Neuronal stem cell (in vitro differentiated cells): Measurements from ENCODE around the gene CKB.

Experiments
- DNase-seq: peaks from one replicate; pipeline ENCODE4 v3.0.0-alpha.2; 2013; ENCODE audit warnings: low spot score
- H2AFZ ChIP-seq: one replicate; pipeline ENCODE4 v1.6.1; 2013; ENCODE audit warnings: mild to moderate bottlenecking, low read length, inconsistent platforms
- H2AK5ac ChIP-seq: 2 replicates; pipeline ENCODE4 v1.6.1; 2013; ENCODE audit warnings: low read depth, mild to moderate bottlenecking, inconsistent platforms, low read length, moderate library complexity, mixed read lengths
- H2BK120ac ChIP-seq: 2 replicates; pipeline ENCODE4 v1.6.1; 2013; ENCODE audit warnings: low read depth, mild to moderate bottlenecking, inconsistent platforms, low read length, moderate library complexity, mixed read lengths
- H2BK12ac ChIP-seq: one replicate; pipeline ENCODE4 v1.6.1; 2013; ENCODE audit warnings: low read length, inconsistent platforms
- H2BK15ac ChIP-seq: 2 replicates; pipeline ENCODE4 v1.6.1; 2013; ENCODE audit warnings: mild to moderate bottlenecking, low read length, inconsistent platforms, mixed read lengths
- H2BK5ac ChIP-seq: one replicate; pipeline ENCODE4 v1.6.1; 2013; ENCODE audit warnings: inconsistent platforms, mild to moderate bottlenecking, low read length, moderate library complexity
- H3K14ac ChIP-seq: one replicate; pipeline ENCODE4 v1.6.1; 2013; ENCODE audit warnings: low read length, inconsistent platforms
- H3K18ac ChIP-seq: 2 replicates; pipeline ENCODE4 v1.6.1; 2013; ENCODE audit warnings: low read length, inconsistent platforms
- H3K23ac ChIP-seq: 2 replicates; pipeline ENCODE4 v1.6.1; 2013; ENCODE audit warnings: low read depth, mild to moderate bottlenecking, mixed read lengths, low read length, inconsistent platforms; ENCODE audit not compliant: poor library complexity
- H3K27ac ChIP-seq: replicated peaks from 3 replicates; pipeline ENCODE4 v1.5.1; 2013; ENCODE audit warnings: low read length, inconsistent platforms
- H3K27me3 ChIP-seq, 3 experiments: 2 replicates each; pipeline ENCODE4 v1.6.1; 2013; ENCODE audit warnings: low read length in 3 of 3, mild to moderate bottlenecking in 2 of 3, inconsistent platforms in 1 of 3, low read depth in 1 of 3, mixed read lengths in 1 of 3, moderate library complexity in 1 of 3; ENCODE audit not compliant: control insufficient read depth in 3 of 3, insufficient read depth in 3 of 3
- H3K36me3 ChIP-seq, 2 donors: replicated peaks in 1 of 2; 2 replicates each; pipeline ENCODE4 v1.6.1; 2013; ENCODE audit warnings: low read length in 2 of 2; ENCODE audit not compliant: control insufficient read depth in 2 of 2, insufficient read depth in 2 of 2
- H3K4ac ChIP-seq: 2 replicates; pipeline ENCODE4 v1.6.1; 2013; ENCODE audit warnings: inconsistent platforms, mild to moderate bottlenecking, low read length, moderate library complexity
- H3K4me1 ChIP-seq, 2 donors: 1 replicate in 1 of 2; 2 replicates in 1 of 2; pipeline ENCODE4 v1.6.1; 2013; ENCODE audit warnings: low read length in 2 of 2, low read depth in 1 of 2; ENCODE audit not compliant: control insufficient read depth in 2 of 2, insufficient read depth in 1 of 2
- H3K4me2 ChIP-seq: one replicate; pipeline ENCODE4 v1.6.1; 2013; ENCODE audit warnings: mild to moderate bottlenecking, low read length, inconsistent platforms; ENCODE audit not compliant: insufficient read depth, poor library complexity, severe bottlenecking
- H3K4me3 ChIP-seq, 2 donors: 2 replicates each; pipeline ENCODE4 v1.5.1; 2013; ENCODE audit warnings: low read length in 2 of 2, mild to moderate bottlenecking in 2 of 2, inconsistent platforms in 1 of 2, moderate library complexity in 1 of 2
- H3K79me1 ChIP-seq: one replicate; pipeline ENCODE4 v1.6.1; 2013; ENCODE audit warnings: low read depth, mild to moderate bottlenecking, inconsistent platforms, low read length, moderate library complexity
- H3K9ac ChIP-seq: one replicate; pipeline ENCODE4 v1.6.1; 2013; ENCODE audit warnings: mild to moderate bottlenecking, low read depth, low read length, inconsistent platforms; ENCODE audit not compliant: poor library complexity
- H3K9me3 ChIP-seq, 2 donors: replicated peaks in 1 of 2; 2 replicates each; pipeline versions ENCODE3 to v1.6.1; 2013; ENCODE audit warnings: low read length in 2 of 2, mild to moderate bottlenecking in 2 of 2, inconsistent platforms in 1 of 2, low read depth in 1 of 2, mixed read lengths in 1 of 2, moderate library complexity in 1 of 2; ENCODE audit not compliant: control insufficient read depth in 2 of 2, insufficient read depth in 1 of 2
- H4K8ac ChIP-seq: one replicate; pipeline ENCODE4 v1.6.1; 2013; ENCODE audit warnings: low read depth, mild to moderate bottlenecking, inconsistent platforms, low read length, moderate library complexity
- H4K91ac ChIP-seq: one replicate; pipeline ENCODE4 v1.6.1; 2013; ENCODE audit warnings: low read length, low read depth, mild to moderate bottlenecking, inconsistent platforms; ENCODE audit not compliant: poor library complexity
- WGBS, 2 donors: extraction: QIAGEN DNeasy Blood & Tissue Kit; methylation state at CpG; one replicate each; pipeline ENCODE4 v1.1.7; 2013; ENCODE audit warnings: missing lambda C conversion rate in 2 of 2, mixed read lengths in 1 of 2; ENCODE audit not compliant: insufficient read length in 2 of 2, insufficient replicate concordance in 1 of 2; ENCODE audit errors: extremely low coverage in 2 of 2; 5-methylcytosine and 5-hydroxymethylcytosine counted together

CKB gene

DNA sequence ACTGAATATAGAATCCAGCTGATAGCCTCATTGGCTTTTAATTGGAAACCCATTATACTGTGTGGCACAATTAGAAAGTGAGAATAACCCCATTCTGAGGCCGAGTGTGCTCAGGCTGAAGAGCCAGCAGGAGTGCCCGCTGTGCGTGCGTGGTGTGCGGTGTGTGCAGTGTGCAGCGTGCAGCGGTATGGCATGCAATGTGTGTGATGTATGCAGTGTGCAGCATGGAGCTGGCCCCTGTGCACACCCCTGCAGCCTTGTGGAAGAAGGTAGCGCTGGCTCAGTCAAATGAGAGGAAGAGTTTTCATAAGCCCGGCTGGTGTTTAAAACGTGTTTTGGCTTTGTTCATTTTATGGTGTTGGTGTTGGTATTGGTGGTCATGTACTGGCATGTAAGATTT, 22.9 kb downstream of the CKB start:
- Histone ChIP-seq H2BK5ac (no peak overlapping the region), H3K9me3 (no peaks in the 10 kb centered on the region), H3K23ac (no peak overlapping the region), H4K91ac (no peak overlapping the region), H3K4me1 (peaks cover 0 to 7% of the 10 kb centered on the region in 2 donors), H3K4me3 (peak overlapping the region in 1 of 2 donors; percentile 33), H3K14ac (no peak overlapping the region), H4K8ac (no peak overlapping the region), H3K4me2 (no peak overlapping the region), H2AK5ac (no peak overlapping the region), H3K27me3 (peaks cover 0 to 2% (median 0%) of the 10 kb centered on the region in 3 experiments), H3K4ac (no peak overlapping the region), H3K18ac (no peak overlapping the region), H2AFZ (no peak overlapping the region), H3K9ac (peak overlapping the region; percentile 64), H2BK15ac (no peak overlapping the region), H2BK12ac (peak overlapping the region; percentile 33), H3K36me3 (peaks cover 38 to 93% of the 10 kb centered on the region in 2 donors), H3K27ac (peak overlapping the region; percentile 7), H3K79me1 (peaks cover 5% of the 10 kb centered on the region), H2BK120ac (no peak overlapping the region)
- DNase-seq: no peak
- WGBS, 2 donors: no CpG with 5 or more reads among the region's 10 CpGs

DNA sequence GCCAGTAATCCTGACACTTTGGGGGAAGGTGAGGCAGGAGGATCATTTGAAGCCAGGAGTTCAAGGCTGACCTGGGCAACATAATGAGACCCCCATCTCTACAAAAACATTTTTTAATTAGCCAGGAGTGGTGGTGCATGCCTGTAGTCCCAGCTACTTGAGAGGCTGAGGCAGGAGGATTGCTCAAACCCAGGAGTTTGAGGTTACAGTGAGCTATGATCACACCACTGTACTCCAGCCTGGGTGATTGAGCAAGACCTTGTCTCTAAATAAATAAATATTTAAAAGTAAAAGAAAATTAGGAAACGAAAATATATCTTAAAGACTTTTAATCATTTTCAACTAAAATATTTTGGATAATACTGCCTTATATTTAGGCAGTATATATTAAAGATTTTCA, 25.9 kb downstream of the CKB start:
- no peak overlapping the region for H3K23ac ChIP-seq
- no peak overlapping the region for H3K4me3 ChIP-seq
- H2BK120ac ChIP-seq: no peak overlapping the region
- peaks cover 0 to 2% (median 0%) of the 10 kb centered on the region in 3 experiments for H3K27me3 ChIP-seq
- no peak overlapping the region for H4K91ac ChIP-seq
- H2AK5ac ChIP-seq: no peak overlapping the region
- H3K27ac ChIP-seq: no peak overlapping the region
- no peak overlapping the region for H2BK5ac ChIP-seq
- no peak overlapping the region for H3K18ac ChIP-seq
- no peak overlapping the region for H2BK15ac ChIP-seq
- peaks cover 5% of the 10 kb centered on the region for H3K79me1 ChIP-seq
- H3K36me3 ChIP-seq: peaks cover 22 to 91% of the 10 kb centered on the region in 2 donors
- no peak overlapping the region for H3K9ac ChIP-seq
- H3K4me2 ChIP-seq: no peak overlapping the region
- no peak overlapping the region for H3K4ac ChIP-seq
- H3K14ac ChIP-seq: no peak overlapping the region
- H3K9me3 ChIP-seq: no peaks in the 10 kb centered on the region
- H3K4me1 ChIP-seq: peaks cover 0 to 7% of the 10 kb centered on the region in 2 donors
- no CpG with 5 or more reads among the region's 1 CpG for WGBS, 2 donors
- DNase-seq: no peak
- H2AFZ ChIP-seq: no peak overlapping the region
- no peak overlapping the region for H4K8ac ChIP-seq
- H2BK12ac ChIP-seq: no peak overlapping the region

DNA sequence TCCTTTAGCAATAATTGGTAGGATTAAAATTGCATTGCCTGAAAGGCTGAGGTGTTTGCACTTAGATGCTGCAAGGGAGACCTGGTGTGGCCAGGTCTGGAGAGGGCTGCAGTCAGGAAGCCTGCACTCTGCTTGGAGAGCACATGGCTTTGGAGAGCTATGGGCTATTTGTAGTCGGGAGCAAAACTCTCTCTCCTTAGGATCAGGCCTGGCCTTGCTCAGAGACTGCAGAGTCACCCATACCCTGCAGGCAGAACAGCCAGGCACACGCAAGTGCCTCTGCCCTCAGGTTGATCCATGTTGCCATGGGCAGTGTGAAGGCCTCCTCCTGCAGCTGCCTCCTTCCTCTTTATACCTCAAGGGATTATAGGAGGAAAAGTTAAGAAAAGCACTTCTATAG, 26.8 kb downstream of the CKB start:
- no peak overlapping the region for H3K27ac ChIP-seq

DNA sequence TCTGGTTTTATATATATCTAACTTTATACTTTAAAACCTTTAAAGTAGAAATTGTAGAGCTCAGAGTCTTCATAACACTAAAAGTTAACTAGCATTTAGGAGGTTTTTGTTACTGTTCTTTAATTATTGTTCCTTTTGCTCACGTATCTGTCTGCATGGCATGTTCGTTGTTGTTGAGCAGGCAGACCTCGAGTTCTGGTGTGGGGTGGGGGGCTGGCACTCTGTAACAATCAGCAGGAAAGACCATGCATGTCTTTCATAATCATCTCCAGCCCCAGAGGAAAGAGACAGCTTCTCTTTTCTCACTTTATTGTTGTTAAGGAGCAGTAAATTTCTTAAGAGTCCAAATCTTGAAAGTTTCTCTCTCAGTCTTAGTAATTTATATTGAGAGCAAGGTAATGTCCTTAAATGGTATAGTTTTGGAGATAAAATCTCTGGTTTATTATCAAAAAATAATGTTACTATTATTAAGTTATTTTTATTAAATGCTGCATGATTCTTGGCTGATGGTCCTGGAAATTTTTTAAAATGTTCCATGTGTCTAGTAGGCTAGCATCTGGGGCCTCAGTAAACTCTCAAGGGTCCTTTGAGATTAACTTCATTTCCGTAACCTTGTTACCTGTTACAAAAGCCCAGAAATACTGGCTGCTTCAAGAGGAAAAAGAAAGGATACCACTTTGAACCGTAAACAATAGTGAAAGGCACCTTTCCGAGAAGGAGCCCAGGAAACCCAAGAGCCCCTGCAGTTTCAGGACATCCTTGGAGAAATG, 30.3 kb downstream of the CKB start:
- no peak for DNase-seq
- Histone ChIP-seq H3K14ac (no peak overlapping the region), H3K79me1 (no peaks in the 10 kb centered on the region), H3K36me3 (peaks cover 13 to 92% of the 10 kb centered on the region in 2 donors), H2AFZ (no peak overlapping the region), H4K8ac (no peak overlapping the region), H3K27me3 (no peaks in the 10 kb centered on the region), H3K9me3 (no peaks in the 10 kb centered on the region), H2BK12ac (no peak overlapping the region), H3K9ac (no peak overlapping the region), H3K4me2 (no peak overlapping the region), H2AK5ac (no peak overlapping the region), H3K4me3 (no peak overlapping the region), H3K23ac (no peak overlapping the region), H4K91ac (no peak overlapping the region), H3K4ac (no peak overlapping the region), H3K18ac (no peak overlapping the region), H2BK15ac (no peak overlapping the region), H3K27ac (no peak overlapping the region), H3K4me1 (peaks cover 0 to 3% of the 10 kb centered on the region in 2 donors), H2BK120ac (no peak overlapping the region), H2BK5ac (no peak overlapping the region)
- WGBS, 2 donors: no CpG with 5 or more reads among the region's 6 CpGs

More for the DNA sequence above, 26.8 kb downstream of the CKB start:
- peaks cover 0 to 7% of the 10 kb centered on the region in 2 donors for H3K4me1 ChIP-seq
- H3K4me3 ChIP-seq: no peak overlapping the region
- no peaks in the 10 kb centered on the region for H3K9me3 ChIP-seq
- H4K8ac ChIP-seq: no peak overlapping the region
- H3K4me2 ChIP-seq: no peak overlapping the region
- no peak overlapping the region for H2BK12ac ChIP-seq
- H2BK120ac ChIP-seq: no peak overlapping the region
- no peak overlapping the region for H3K18ac ChIP-seq
- H2BK5ac ChIP-seq: no peak overlapping the region
- H3K14ac ChIP-seq: no peak overlapping the region
- H3K9ac ChIP-seq: no peak overlapping the region
- DNase-seq: no peak
- H2AK5ac ChIP-seq: no peak overlapping the region
- H3K4ac ChIP-seq: no peak overlapping the region
- no CpG with 5 or more reads among the region's 2 CpGs for WGBS, 2 donors
- H3K27me3 ChIP-seq: no peaks in the 10 kb centered on the region
- H3K23ac ChIP-seq: no peak overlapping the region
- peaks cover 4% of the 10 kb centered on the region for H3K79me1 ChIP-seq
- H2AFZ ChIP-seq: no peak overlapping the region
- no peak overlapping the region for H4K91ac ChIP-seq
- H3K36me3 ChIP-seq: peaks cover 13 to 91% of the 10 kb centered on the region in 2 donors
- H2BK15ac ChIP-seq: no peak overlapping the region
